H1 (cell line): ENCODE results near the gene COPS7A. TPM values are rescaled to one million over a fixed set of nuclear protein-coding genes. Genes with fewer than 3 reads are reported as not detected.
A peak's percentile ranks its signal among the peaks of the same experiment; 100 is the strongest.

ENCODE experiments used
- CTCF ChIA-PET: fragments of 300-600 bp; sonication (Branson Sonifier 250); formaldehyde crosslinking; loops from one replicate; lab custom pipeline; 2021; ENCODE audit not compliant: partially characterized antibody; lab: Charles Lee
- POLR2A ChIA-PET: fragments of 300-600 bp; sonication (Branson Sonifier 250); formaldehyde crosslinking; loops from one replicate; lab custom pipeline; 2021; ENCODE audit warnings: inconsistent platforms; ENCODE audit not compliant: partially characterized antibody; lab: Charles Lee
- DNase-seq, 2 experiments: peaks; one replicate each; pipeline versions ENCODE4 v3.0.0 to v3.0.0-alpha.2; 2010 to 2022; ENCODE audit warnings: low spot score in 2 of 2, low read depth in 1 of 2, mixed read lengths in 1 of 2
- FAIRE-seq: peaks from 2 replicates; lab custom pipeline; 2011; peaks lifted over from hg19 to GRCh38; lab: Jason Lieb, UNC
- H2AFZ ChIP-seq: 2 replicates; pipeline ENCODE4 v1.8.1; 2012; ENCODE audit warnings: low read length, inconsistent platforms
- H2AK5ac ChIP-seq: 2 replicates; pipeline ENCODE4 v1.6.1; 2013; ENCODE audit warnings: low read depth, low read length
- H2BK120ac ChIP-seq: replicated peaks from 2 replicates; pipeline ENCODE3; 2013; ENCODE audit warnings: low read depth, low read length, inconsistent platforms
- H2BK12ac ChIP-seq: 2 replicates; pipeline ENCODE4 v1.6.1; 2013; ENCODE audit warnings: low read depth, low read length
- H2BK15ac ChIP-seq: 2 replicates; pipeline ENCODE4 v1.6.1; 2013; ENCODE audit warnings: low read length
- H2BK20ac ChIP-seq: 2 replicates; pipeline ENCODE4 v1.6.1; 2013; ENCODE audit warnings: low read length
- H2BK5ac ChIP-seq: 2 replicates; pipeline ENCODE4 v1.6.1; 2013; ENCODE audit warnings: low read depth, low read length
- H3K14ac ChIP-seq: 2 replicates; pipeline ENCODE4 v1.6.1; 2013; ENCODE audit warnings: inconsistent platforms; ENCODE audit not compliant: insufficient read length
- H3K18ac ChIP-seq: 2 replicates; pipeline ENCODE4 v1.6.1; 2013; ENCODE audit warnings: low read length; ENCODE audit errors: extremely low read depth
- H3K23ac ChIP-seq: 2 replicates; pipeline ENCODE4 v1.6.1; 2013; ENCODE audit warnings: inconsistent platforms; ENCODE audit not compliant: insufficient read length
- H3K23me2 ChIP-seq: 2 replicates; pipeline ENCODE4 v1.6.1; 2013; ENCODE audit warnings: low read depth, low read length
- H3K27ac ChIP-seq: 2 replicates; pipeline ENCODE4 v1.6.1; 2011; ENCODE audit warnings: low read depth, low read length, inconsistent platforms
- H3K27me3 ChIP-seq, 4 experiments: replicated peaks in 1 of 4; 1 replicate in 1 of 4; 2 replicates in 3 of 4; pipeline versions ENCODE4 v1.6.1 to v1.8.1; 2011 to 2013; ENCODE audit warnings: low read length in 3 of 4, mild to moderate bottlenecking in 3 of 4, inconsistent platforms in 2 of 4, mixed read lengths in 2 of 4, moderate library complexity in 1 of 4; ENCODE audit not compliant: control insufficient read depth in 3 of 4, insufficient read depth in 3 of 4; ENCODE audit errors: extremely low read depth in 1 of 4
- H3K36me3 ChIP-seq, 4 experiments: 2 replicates each; pipeline versions ENCODE4 v1.6.1 to v1.8.1; 2011 to 2013; ENCODE audit warnings: mild to moderate bottlenecking in 4 of 4, low read length in 3 of 4, moderate library complexity in 2 of 4, control low read depth in 1 of 4, inconsistent platforms in 1 of 4; ENCODE audit not compliant: insufficient read depth in 4 of 4, control insufficient read depth in 2 of 4
- H3K4ac ChIP-seq: replicated peaks from 2 replicates; pipeline ENCODE3; 2013; ENCODE audit warnings: low read length, low read depth, mixed read lengths, inconsistent platforms; ENCODE audit not compliant: insufficient read length
- H3K4me1 ChIP-seq, 4 experiments: replicated peaks in 1 of 4; 1 replicate in 1 of 4; 2 replicates in 3 of 4; pipeline versions ENCODE4 v1.6.1 to v1.8.1; 2011 to 2013; ENCODE audit warnings: low read length in 3 of 4, inconsistent platforms in 2 of 4, mixed read lengths in 1 of 4; ENCODE audit not compliant: insufficient read depth in 4 of 4, control insufficient read depth in 3 of 4
- H3K4me2 ChIP-seq, 2 experiments: 2 replicates each; pipeline versions ENCODE4 v1.6.1 to v1.8.1; 2011 to 2013; ENCODE audit warnings: low read depth in 2 of 2, low read length in 2 of 2, control low read depth in 1 of 2, inconsistent platforms in 1 of 2, mild to moderate bottlenecking in 1 of 2; ENCODE audit not compliant: insufficient read depth in 1 of 2
- H3K4me3 ChIP-seq, 4 experiments: fragments of 200-600, 300-600 bp in 1 of 4; sonication (generic), shearing (Covaris generic), sonication (Bioruptor Twin) in 1 of 4; 2 replicates each; pipeline versions ENCODE4 v1.5.1 to v1.8.1; 2011 to 2016; ENCODE audit warnings: low read length in 4 of 4, low read depth in 3 of 4, control low read depth in 2 of 4, inconsistent platforms in 2 of 4, mild to moderate bottlenecking in 2 of 4, mixed read lengths in 1 of 4, moderate library complexity in 1 of 4; ENCODE audit not compliant: insufficient read depth in 2 of 4; ENCODE audit errors: extremely low read depth in 1 of 4
- H3K56ac ChIP-seq: replicated peaks from 2 replicates; pipeline ENCODE3; 2013; ENCODE audit warnings: low read depth, mild to moderate bottlenecking, mixed read lengths, low read length, inconsistent platforms; ENCODE audit not compliant: insufficient read length
- H3K79me1 ChIP-seq: 2 replicates; pipeline ENCODE4 v1.6.1; 2013; ENCODE audit warnings: low read depth, low read length, control low read depth
- H3K79me2 ChIP-seq, 2 experiments: 2 replicates each; pipeline versions ENCODE4 v1.6.1 to v1.8.1; 2012 to 2013; ENCODE audit warnings: low read length in 2 of 2, mild to moderate bottlenecking in 2 of 2, inconsistent platforms in 1 of 2; ENCODE audit not compliant: insufficient read depth in 2 of 2, control insufficient read depth in 1 of 2
- H3K9ac ChIP-seq, 4 experiments: replicated peaks in 1 of 4; 1 replicate in 1 of 4; 2 replicates in 3 of 4; pipeline versions ENCODE4 v1.6.1 to v1.8.1; 2011 to 2013; ENCODE audit warnings: low read depth in 3 of 4, low read length in 3 of 4, control low read depth in 2 of 4, mild to moderate bottlenecking in 2 of 4, moderate library complexity in 2 of 4, inconsistent platforms in 1 of 4; ENCODE audit errors: extremely low read depth in 1 of 4
- H3K9me3 ChIP-seq, 2 experiments: 2 replicates each; pipeline versions ENCODE4 v1.6.1 to v1.8.1; 2012 to 2013; ENCODE audit warnings: mild to moderate bottlenecking in 2 of 2, moderate library complexity in 2 of 2, control low read depth in 1 of 2, inconsistent platforms in 1 of 2, low read depth in 1 of 2, low read length in 1 of 2, mixed read lengths in 1 of 2; ENCODE audit not compliant: insufficient read depth in 2 of 2
- H4K20me1 ChIP-seq, 2 experiments: replicated peaks in 1 of 2; 2 replicates each; pipeline versions ENCODE3 to v1.8.1; 2011 to 2013; ENCODE audit warnings: inconsistent platforms in 2 of 2, low read length in 2 of 2, mild to moderate bottlenecking in 1 of 2; ENCODE audit not compliant: insufficient read depth in 2 of 2, control insufficient read depth in 1 of 2
- H4K5ac ChIP-seq: 2 replicates; pipeline ENCODE4 v1.6.1; 2013; ENCODE audit warnings: low read length, low read depth, mixed read lengths, inconsistent platforms; ENCODE audit not compliant: insufficient read length
- H4K8ac ChIP-seq: 2 replicates; pipeline ENCODE4 v1.8.0; 2013; ENCODE audit warnings: mild to moderate bottlenecking, moderate library complexity, low read length, inconsistent platforms; ENCODE audit not compliant: insufficient read depth; ENCODE audit errors: extremely low read depth
- H4K91ac ChIP-seq: replicated peaks from 2 replicates; pipeline ENCODE3; 2013; ENCODE audit warnings: low read length, mixed read lengths, inconsistent platforms; ENCODE audit not compliant: insufficient read length
- ASH2L ChIP-seq: fragments of 200-600, 300-600 bp; sonication (generic); IDR thresholded peaks from one replicate; pipeline ENCODE4 v1.7.1; 2017; ENCODE audit warnings: low read length
- BACH1 ChIP-seq: IDR thresholded peaks from 2 replicates; pipeline ENCODE4 v1.6.1; 2012; ENCODE audit warnings: low read length, improper control_type of control experiment
- CTCF ChIP-seq, 3 experiments: IDR thresholded peaks; 1 replicate in 2 of 3; 2 replicates in 1 of 3; pipeline versions ENCODE4 v1.5.1 to v1.6.1; 2011; ENCODE audit warnings: low read length in 3 of 3, mild to moderate bottlenecking in 3 of 3, inconsistent platforms in 2 of 3, low read depth in 1 of 3, moderate library complexity in 1 of 3; ENCODE audit not compliant: insufficient read depth in 1 of 3; ENCODE audit errors: control extremely low read depth in 1 of 3
- HDAC2 ChIP-seq, 2 experiments: fragments of 300-600 bp in 1 of 2; sonication (generic) in 1 of 2; IDR thresholded peaks; 2 replicates each; pipeline ENCODE4 v1.6.1; 2011 to 2012; ENCODE audit warnings: low read depth in 2 of 2, low read length in 2 of 2, mild to moderate bottlenecking in 2 of 2, moderate library complexity in 2 of 2, borderline replicate concordance in 1 of 2, inconsistent platforms in 1 of 2
- MAX ChIP-seq: IDR thresholded peaks from 2 replicates; pipeline ENCODE4 v1.6.1; 2012; ENCODE audit warnings: inconsistent platforms
- RNF2 ChIP-seq: fragments of 200-900, 300-1000 bp; sonication (generic); IDR thresholded peaks from 2 replicates; pipeline ENCODE4 v1.7.1; 2016; ENCODE audit warnings: borderline replicate concordance, low read depth, mild to moderate bottlenecking, antibody characterized with exemption, low read length; ENCODE audit not compliant: poor library complexity, severe bottlenecking; ENCODE audit errors: missing control alignments
- SP1 ChIP-seq: IDR thresholded peaks from 2 replicates; pipeline ENCODE4 v1.6.1; 2011; ENCODE audit warnings: low read depth, low read length
- TAF7 ChIP-seq: optimal IDR thresholded peaks from 2 replicates; pipeline ENCODE3; 2011; ENCODE audit warnings: low read depth, mild to moderate bottlenecking, inconsistent platforms, low read length, moderate library complexity, borderline replicate concordance
- YY1 ChIP-seq: IDR thresholded peaks from 2 replicates; pipeline ENCODE4 v1.6.1; 2011; ENCODE audit warnings: low read depth, mild to moderate bottlenecking, low read length
- WGBS, 2 experiments: shearing (Covaris generic) in 1 of 2; methylation state at CpG; one replicate each; pipeline versions ENCODE4 v1.1.6 to v1.1.7; 2013 to 2015; ENCODE audit warnings: low lambda C conversion rate in 2 of 2, mixed read lengths in 2 of 2, inconsistent platforms in 1 of 2, low coverage in 1 of 2, missing lambda C conversion rate in 1 of 2; ENCODE audit not compliant: insufficient replicate concordance in 2 of 2, insufficient coverage in 1 of 2, insufficient read length in 1 of 2; ENCODE audit errors: extremely low coverage in 1 of 2, missing lambda C conversion rate in 1 of 2; 5-methylcytosine and 5-hydroxymethylcytosine counted together
- polyA plus RNA-seq, 7 experiments: library from polyadenylated mRNA; depleted of rRNA in 3 of 7; stranded (reverse) in 5 of 7; unstranded in 2 of 7; fragments of >200 nt in 5 of 7; fragments of 200-250 nt in 2 of 7; gene quantifications; 1 replicate in 5 of 7; 2 replicates in 1 of 7; 4 replicates in 1 of 7; pipeline versions ENCODE4 v1.2.1 to v1.2.3, GENCODE V29; 2011 to 2013; ENCODE audit warnings: missing spikeins in 2 of 7, mixed read lengths in 2 of 7
- total RNA-seq: library from RNA; stranded (reverse); fragmentation: NEBNext Ultra II Directional; extraction: Animal tissue kit (Norgen Biotek cat#: 25700); gene quantifications from 2 replicates; pipeline ENCODE4 v1.2.1, GENCODE V29; 2021

The COPS7A gene
- total and polyA plus RNA-seq, 2 of the 8 experiments (the other 6 are each of a cell fraction or from before 2014, with no cell fraction given): 44.5 to 95.9 TPM

- Histone ChIP-seq H3K9ac (no peak overlapping the region; a peak in 2 of 7 replicates), H2AK5ac (no peak overlapping the region), H2BK20ac (no peak overlapping the region), H3K79me1 (0 out of 2 replicates have a peak, but pooled peaks cover 2% of the 10 kb centered on the region), H3K14ac (no peak overlapping the region), H4K20me1 (peaks cover 6 to 20% of the 10 kb centered on the region in 2 experiments), H3K4me1 (peaks cover 7 to 41% (median 32%) of the 10 kb centered on the region in 4 experiments), H4K5ac (no peak overlapping the region), H4K8ac (no peak overlapping the region; the same call in 1 of the 2 replicates), H3K4ac (peak overlapping the region; percentile 46), H3K18ac (no peak overlapping the region), H3K27ac (no peak overlapping the region), H2BK15ac (0 out of 2 replicates have a peak overlapping the region, but pooled peaks have one; percentile 40), H3K23ac (no peak overlapping the region), H3K4me3 (peak overlapping the region in 3 of 4 experiments; percentile 26 to 98 (median 83); a peak in 5 of 8 replicates), H3K27me3 (peaks cover 0 to 21% (median 17%) of the 10 kb centered on the region in 4 experiments; a peak in 5 of 7 replicates), H3K36me3 (peaks cover 0 to 23% (median 5%) of the 10 kb centered on the region in 4 experiments; a peak in 6 of 8 replicates), H4K91ac (no peak overlapping the region), H2BK12ac (no peak overlapping the region), H3K56ac (no peak overlapping the region), H3K9me3 (no peaks in the 10 kb centered on the region), H2AFZ (no peak overlapping the region), H2BK5ac (0 out of 2 replicates have a peak overlapping the region, but pooled peaks have one; percentile 28), H3K23me2 (peaks cover 18% of the 10 kb centered on the region), H3K4me2 (peak overlapping the region; percentile 88 to 100; a peak in 1 of 4 replicates), H3K79me2 (peaks cover 4 to 25% of the 10 kb centered on the region in 2 experiments; a peak in 2 of 4 replicates), H2BK120ac (no peak overlapping the region)
- FAIRE-seq (no peak), DNase-seq (no peak)
- CTCF ChIA-PET: interaction anchor here (0.7 to 29.6 kb wide), 5 partner anchors 11 to 124 kb away, joined by 3 to 532 read pairs (median 105); partner anchors contain the start of genes GNB3, GPR162, MLF2 and P3H3
- WGBS, 2 experiments: 70% methylated on average over 3 of the region's 4 CpGs; no CpG with 5 or more reads in 1 of the 2 experiments
- POLR2A ChIA-PET: interaction anchor here (0.7 to 11.6 kb wide), 13 partner anchors 9 to 433 kb away, joined by 3 to 151 read pairs (median 8); partner anchors contain the start of genes CDCA3, GNB3, GPR162 and MLF2
- no peak for TF ChIP-seq RNF2
- TF ChIP-seq HDAC2 (IDR thresholded peaks at IDR 0.05; ENCODE audit: borderline replicate concordance in 1 of 2, low read depth in 2 of 2, low read length in 2 of 2): no peak
- no peak for TF ChIP-seq BACH1
- TF ChIP-seq TAF7: no peak
- TF ChIP-seq YY1: no peak
- no peak for TF ChIP-seq SP1
- no peak for TF ChIP-seq MAX
- no peak for TF ChIP-seq CTCF (IDR thresholded peaks at IDR 0.05; ENCODE audit: control extremely low read depth in 1 of 3, insufficient read depth in 1 of 3, low read depth in 1 of 3, low read length in 3 of 3)
- TF ChIP-seq ASH2L: no peak
Observed at GRCh38 chr12:6769666-6770065, 45.8 kb downstream of the COPS7A start.
